ENCODE results near the gene MRI1. TPM values are rescaled to one million over a fixed set of nuclear protein-coding genes. Genes with fewer than 3 reads are reported as not detected.

MRI1 gene
- total and polyA plus RNA-seq, 10 of the 15 experiments (the other 5 are each of a cell fraction or from before 2014, with no cell fraction given), result 5.4 to 50.3 (median 28.3) TPM

DNA sequence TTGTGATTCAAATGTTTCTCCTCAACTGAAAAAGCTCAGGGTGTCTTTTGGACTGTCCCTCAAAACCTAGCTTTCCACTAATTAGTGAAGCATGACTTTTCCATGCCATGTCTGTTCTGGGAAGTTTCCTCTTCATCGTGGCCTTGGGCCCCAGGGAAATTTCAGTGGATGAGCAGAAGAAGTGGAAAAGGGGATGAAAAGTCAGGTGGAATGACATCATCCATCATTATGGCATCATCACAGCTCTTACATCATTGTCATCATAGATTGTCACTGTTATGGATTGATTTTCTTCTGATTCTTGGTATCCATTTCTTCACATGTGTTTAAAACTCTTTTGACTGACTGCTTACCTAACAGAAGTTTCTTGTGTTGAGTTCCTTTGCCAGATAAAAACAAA is 26.2 kb upstream of the MRI1 start:
- RAD21 ChIA-PET (ENCODE audit: unreplicated experiment), result no interaction called here
- CTCF ChIA-PET, result interaction anchor here (1.6 kb wide), 1 partner anchor 10 kb away, joined by 4 read pairs; a partner anchor contains a TSS
- no peaks in the 10 kb centered on the region for H3K9me3 ChIP-seq (replicated peaks; ENCODE audit: control insufficient read depth, insufficient read depth, low read length)
- BruUV-seq (replicated peaks), result no TSS peak
- H3K27ac ChIP-seq (ENCODE audit: control insufficient read depth, insufficient read depth), result no peak overlapping the region
- H2AFZ ChIP-seq (ENCODE audit: control insufficient read depth, low read depth, low read length), result no peak overlapping the region
- DNase-seq (ENCODE audit: low read depth, low spot score), result no peak
- no peaks in the 10 kb centered on the region for H3K27me3 ChIP-seq (replicated peaks in 1 of 2; ENCODE audit: control insufficient read depth in 2 of 2, insufficient read depth in 2 of 2, low read length in 1 of 2)
- ATAC-seq, result no peak
- no peak for FAIRE-seq
- H3K79me2 ChIP-seq (ENCODE audit: control insufficient read depth, insufficient read depth, low read length), result no peaks in the 10 kb centered on the region
- SMC1A ChIA-PET (ENCODE audit: uncharacterized antibody, unreplicated experiment), result interaction anchor here (0.9 kb wide), 1 partner anchor 10 kb away, joined by 3 read pairs; a partner anchor contains a TSS
- H3K4me2 ChIP-seq (ENCODE audit: control insufficient read depth, insufficient read depth), result no peak overlapping the region
- H4K20me1 ChIP-seq (ENCODE audit: control insufficient read depth, insufficient read depth), result no peaks in the 10 kb centered on the region
- TF ChIP-seq CREB1 (IDR thresholded peaks at IDR 0.05; ENCODE audit: low read depth), result 0 out of 2 replicates have a peak, but pooled peaks have one; percentile 23
- TF ChIP-seq KAT2A (conservative IDR thresholded peaks at IDR 0.05; ENCODE audit: control insufficient read depth, low read depth, low read length), result no peak
- TF ChIP-seq ATF7 (IDR thresholded peaks at IDR 0.05; ENCODE audit: low read depth), result peak; percentile 30; the same call in 1 of the 2 replicates
- intact Hi-C loops (cut with micrococcal nuclease; ENCODE audit: unreplicated experiment), result no loop called here
- POLR2A ChIA-PET, result interaction anchor here (1.0 to 1.2 kb wide), 2 partner anchors 10 kb away, joined by 3 to 5 read pairs; a partner anchor contains a TSS
- in situ Hi-C loops (cut with MboI), result no loop called here
- no peaks in the 10 kb centered on the region for H3K4me1 ChIP-seq (ENCODE audit: control insufficient read depth, insufficient read depth, low read length)
- H3K36me3 ChIP-seq (ENCODE audit: control insufficient read depth in 2 of 2, insufficient read depth in 2 of 2, low read length in 1 of 2), result no peaks in the 10 kb centered on the region
- WGBS (ENCODE audit: insufficient coverage, insufficient replicate concordance, low lambda C conversion rate, missing lambda C conversion rate), result 82% methylated on average over 1 of the region's 1 CpG
- no peak overlapping the region for H3K9ac ChIP-seq (ENCODE audit: control insufficient read depth, insufficient read depth, low read length)
- no peak overlapping the region for H3K4me3 ChIP-seq

DNA sequence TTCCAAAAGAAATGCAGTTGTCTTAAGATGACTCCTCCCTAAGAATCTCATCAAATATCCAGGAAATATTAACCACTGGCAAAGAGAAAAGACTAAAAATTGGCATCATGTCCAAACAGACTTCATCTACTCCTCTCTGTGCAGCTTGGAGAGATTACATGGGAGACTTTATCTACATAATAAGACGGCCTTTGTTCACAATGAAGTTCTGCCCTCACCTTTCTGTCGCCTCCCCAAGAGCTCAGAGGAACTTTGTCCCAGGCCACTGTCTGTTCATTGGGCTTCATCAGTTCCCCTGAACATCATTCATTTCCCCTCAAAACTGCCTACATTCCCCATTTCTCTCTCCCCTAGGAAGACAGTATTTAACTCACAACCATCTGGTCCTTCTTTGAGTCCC is 22.4 kb upstream of the MRI1 start:
- CTCF ChIA-PET, result interaction anchor here (0.9 kb wide), 1 partner anchor 21 kb away, joined by 3 read pairs; no protein-coding TSS in a partner anchor
- Histone ChIP-seq H3K4me3 (no peak overlapping the region), H3K27ac (ENCODE audit: control insufficient read depth, insufficient read depth) (no peak overlapping the region), H2AFZ (ENCODE audit: control insufficient read depth, low read depth, low read length) (no peak overlapping the region), H3K9ac (ENCODE audit: control insufficient read depth, insufficient read depth, low read length) (no peak overlapping the region), H3K79me2 (ENCODE audit: control insufficient read depth, insufficient read depth, low read length) (no peaks in the 10 kb centered on the region), H4K20me1 (ENCODE audit: control insufficient read depth, insufficient read depth) (no peaks in the 10 kb centered on the region), H3K4me1 (ENCODE audit: control insufficient read depth, insufficient read depth, low read length) (no peaks in the 10 kb centered on the region), H3K36me3 (ENCODE audit: control insufficient read depth in 2 of 2, insufficient read depth in 2 of 2, low read length in 1 of 2) (no peaks in the 10 kb centered on the region), H3K9me3 (replicated peaks; ENCODE audit: control insufficient read depth, insufficient read depth, low read length) (no peaks in the 10 kb centered on the region; the same call in 2 of the 3 replicates), H3K27me3 (replicated peaks in 1 of 2; ENCODE audit: control insufficient read depth in 2 of 2, insufficient read depth in 2 of 2, low read length in 1 of 2) (no peaks in the 10 kb centered on the region), H3K4me2 (ENCODE audit: control insufficient read depth, insufficient read depth) (no peak overlapping the region)
- DNase-seq (ENCODE audit: low read depth, low spot score) (no peak), ATAC-seq (no peak), FAIRE-seq (no peak)
- SMC1A ChIA-PET (ENCODE audit: uncharacterized antibody, unreplicated experiment), result interaction anchor here (0.6 kb wide), 1 partner anchor 152 kb away, joined by 3 read pairs; no protein-coding TSS in a partner anchor
- BruUV-seq (replicated peaks), result no TSS peak
- WGBS (ENCODE audit: insufficient coverage, insufficient replicate concordance, low lambda C conversion rate, missing lambda C conversion rate), result 67% methylated on average over 2 of the region's 2 CpGs
- TF ChIP-seq, protein P1, sequence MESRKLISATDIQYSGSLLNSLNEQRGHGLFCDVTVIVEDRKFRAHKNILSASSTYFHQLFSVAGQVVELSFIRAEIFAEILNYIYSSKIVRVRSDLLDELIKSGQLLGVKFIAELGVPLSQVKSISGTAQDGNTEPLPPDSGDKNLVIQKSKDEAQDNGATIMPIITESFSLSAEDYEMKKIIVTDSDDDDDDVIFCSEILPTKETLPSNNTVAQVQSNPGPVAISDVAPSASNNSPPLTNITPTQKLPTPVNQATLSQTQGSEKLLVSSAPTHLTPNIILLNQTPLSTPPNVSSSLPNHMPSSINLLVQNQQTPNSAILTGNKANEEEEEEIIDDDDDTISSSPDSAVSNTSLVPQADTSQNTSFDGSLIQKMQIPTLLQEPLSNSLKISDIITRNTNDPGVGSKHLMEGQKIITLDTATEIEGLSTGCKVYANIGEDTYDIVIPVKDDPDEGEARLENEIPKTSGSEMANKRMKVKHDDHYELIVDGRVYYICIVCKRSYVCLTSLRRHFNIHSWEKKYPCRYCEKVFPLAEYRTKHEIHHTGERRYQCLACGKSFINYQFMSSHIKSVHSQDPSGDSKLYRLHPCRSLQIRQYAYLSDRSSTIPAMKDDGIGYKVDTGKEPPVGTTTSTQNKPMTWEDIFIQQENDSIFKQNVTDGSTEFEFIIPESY (IDR thresholded peaks at IDR 0.05), result no peak
- TF ChIP-seq NR2C2 (IDR thresholded peaks at IDR 0.05; ENCODE audit: borderline replicate concordance, control insufficient read depth, insufficient read length, low read depth) (no peak), PML (IDR thresholded peaks at IDR 0.05; ENCODE audit: low read length) (no peak)
- in situ Hi-C loops (cut with MboI) (no loop called here), intact Hi-C loops (cut with micrococcal nuclease; ENCODE audit: unreplicated experiment) (no loop called here)
- POLR2A ChIA-PET, result interaction anchor here (0.7 kb wide), 1 partner anchor 97 kb away, joined by 3 read pairs; no protein-coding TSS in a partner anchor
- RAD21 ChIA-PET (ENCODE audit: unreplicated experiment), result no interaction called here
